Retina (tissue), 1 donor: ENCODE data around the gene EPHA3.

Experiments
- DNase-seq: peaks from one replicate; pipeline ENCODE4 v3.0.0-alpha.2; 2016

Gene EPHA3

GRCh38 chr3:89234620-89235019 is 127.2 kb downstream of the EPHA3 start:
- DNase-seq: no peak

GRCh38 chr3:89238846-89239245 is 131.4 kb downstream of the EPHA3 start:
- no peak for DNase-seq

GRCh38 chr3:89239774-89240173 is 132.4 kb downstream of the EPHA3 start:
- DNase-seq: no peak

- DNase-seq: peak; percentile 38
Observed at GRCh38 chr3:89245612-89246011, 138.2 kb downstream of the EPHA3 start.

- no peak for DNase-seq
Observed at GRCh38 chr3:89246326-89246725, 138.9 kb downstream of the EPHA3 start.

- DNase-seq: no peak
Observed at GRCh38 chr3:89250742-89251141, 143.3 kb downstream of the EPHA3 start.

GRCh38 chr3:89252016-89252415 is 144.6 kb downstream of the EPHA3 start:
- DNase-seq: no peak

GRCh38 chr3:89252860-89253259 is 145.4 kb downstream of the EPHA3 start:
- DNase-seq: no peak

GRCh38 chr3:89256395-89256794 is 149.0 kb downstream of the EPHA3 start:
- DNase-seq: no peak

GRCh38 chr3:89256882-89257281 is 149.5 kb downstream of the EPHA3 start:
- no peak for DNase-seq

GRCh38 chr3:89260721-89261120 is 153.3 kb downstream of the EPHA3 start:
- DNase-seq: no peak

- DNase-seq: no peak
Observed at GRCh38 chr3:89261673-89262072, 154.3 kb downstream of the EPHA3 start.

GRCh38 chr3:89262309-89262929 is 155.0 kb downstream of the EPHA3 start:
- no peak for DNase-seq

GRCh38 chr3:89264037-89264560 is 156.7 kb downstream of the EPHA3 start:
- DNase-seq: no peak

- DNase-seq: no peak
Observed at GRCh38 chr3:89266074-89266473, 158.7 kb downstream of the EPHA3 start.

GRCh38 chr3:89268059-89268458 is 160.6 kb downstream of the EPHA3 start:
- DNase-seq: no peak

GRCh38 chr3:89270201-89270600 is 162.8 kb downstream of the EPHA3 start:
- DNase-seq: no peak

GRCh38 chr3:89275001-89275400 is 167.6 kb downstream of the EPHA3 start:
- peak; percentile 51 for DNase-seq

- no peak for DNase-seq
Observed at GRCh38 chr3:89276116-89276515, 168.7 kb downstream of the EPHA3 start.

GRCh38 chr3:89278302-89279025 is 171.0 kb downstream of the EPHA3 start:
- no peak for DNase-seq

GRCh38 chr3:89280301-89280700 is 172.9 kb downstream of the EPHA3 start:
- no peak for DNase-seq

- no peak for DNase-seq
Observed at GRCh38 chr3:89280822-89281365, 173.5 kb downstream of the EPHA3 start.

GRCh38 chr3:89287902-89288508 is 180.6 kb downstream of the EPHA3 start:
- no peak for DNase-seq
